ENCODE results near the gene GPR162.

Gene GPR162

GRCh38 chr12:6821591-6822425 lies at the start of gene GPR162:
Gene GPR162, plus strand, starts transcription at chr12:6821821. Its CDS starts 2,078 bp downstream, at chr12:6823899.
- no peak for DNase-seq (ENCODE audit: low read depth)
- no peak for TF ChIP-seq CTCF (IDR thresholded peaks at IDR 0.05; ENCODE audit: low read depth, low read length, missing control alignments)

GRCh38 chr12:6772331-6772695 lies 49.3 kb upstream of the GPR162 start, which contains the start of gene LAG3:
Gene LAG3, plus strand, starts transcription at chr12:6772520. Its CDS starts 333 bp downstream, at chr12:6772853.
- no peak within 1 kb of the TSS for H3K4me3 ChIP-seq (ENCODE audit: low read depth, low read length)
- TF ChIP-seq CTCF (IDR thresholded peaks at IDR 0.05; ENCODE audit: low read depth, low read length, missing control alignments) = no peak
- DNase-seq (ENCODE audit: low read depth) = no peak

More at GRCh38 chr12:6821591-6822425, at the start of gene GPR162:
- no peak within 1 kb of the TSS for H3K4me3 ChIP-seq (ENCODE audit: low read depth, low read length)

GRCh38 chr12:6772726-6773589 lies 48.7 kb upstream of the GPR162 start:
- no peak overlapping the region for H3K4me3 ChIP-seq (ENCODE audit: low read depth, low read length)
- no peak for DNase-seq (ENCODE audit: low read depth)
- TF ChIP-seq CTCF (IDR thresholded peaks at IDR 0.05; ENCODE audit: low read depth, low read length, missing control alignments) = no peak

GRCh38 chr12:6773590-6774351 lies 47.9 kb upstream of the GPR162 start:
- no peak for DNase-seq (ENCODE audit: low read depth)
- TF ChIP-seq CTCF (IDR thresholded peaks at IDR 0.05; ENCODE audit: low read depth, low read length, missing control alignments) = no peak
- no peak overlapping the region for H3K4me3 ChIP-seq (ENCODE audit: low read depth, low read length)

- H3K4me3 ChIP-seq (ENCODE audit: low read depth, low read length) = no peak overlapping the region
- no peak for TF ChIP-seq CTCF (IDR thresholded peaks at IDR 0.05; ENCODE audit: low read depth, low read length, missing control alignments)
- DNase-seq (ENCODE audit: low read depth) = no peak
Measured at GRCh38 chr12:6774499-6775062, 47.0 kb upstream of the GPR162 start.
